ENCODE measurements around the gene CHN1. TPM values are rescaled to one million over a fixed set of nuclear protein-coding genes. Genes with fewer than 3 reads are reported as not detected.

CHN1 gene
- total RNA-seq, 2 experiments from 2014 or later, result 3.8 to 6.2 TPM

Other genes with a start within 250 kb of the CHN1 start
- gene CHRNA1, start 240.9 kb downstream of the CHN1 start, total RNA-seq, result not detected
- 10 to 100 TPM; 46.9 to 48.5 TPM for gene ATF2, start 162.8 kb upstream of the CHN1 start, total RNA-seq
- gene ATP5MC3, start 176.3 kb upstream of the CHN1 start, total RNA-seq, result 100 to 1,000 TPM; 346 to 347 TPM